A549 treated with AZD9567 at 1 μM for 4 hours (cell line): ENCODE data around the gene SPINK13. TPM values are rescaled to one million over a fixed set of nuclear protein-coding genes. Genes with fewer than 3 reads are reported as not detected.

Source experiments
- total RNA-seq: library from RNA; stranded (reverse); fragments of 200-300 nt; extraction: Qiagen RNA extraction; gene quantifications from 5 replicates; pipeline ENCODE4 v1.2.3, GENCODE V29; 2022; ENCODE audit not compliant: insufficient read depth

SPINK13 gene
- 0.20 TPM in 1 of 5 replicates, not detected in the others for total RNA-seq

GRCh38 chr5:148268566-148268965 lies at the start of gene SPINK13:
TSS of gene SPINK13 (plus strand) at chr5:148268794. CDS start at chr5:148270073, 1,279 bp downstream.

GRCh38 chr5:148238418-148238794 lies 30.2 kb upstream of the SPINK13 start, which contains the start of gene MARCOL:
TSS of gene MARCOL (plus strand) at chr5:148238525. CDS start at chr5:148238598, 73 bp downstream.

DNA sequence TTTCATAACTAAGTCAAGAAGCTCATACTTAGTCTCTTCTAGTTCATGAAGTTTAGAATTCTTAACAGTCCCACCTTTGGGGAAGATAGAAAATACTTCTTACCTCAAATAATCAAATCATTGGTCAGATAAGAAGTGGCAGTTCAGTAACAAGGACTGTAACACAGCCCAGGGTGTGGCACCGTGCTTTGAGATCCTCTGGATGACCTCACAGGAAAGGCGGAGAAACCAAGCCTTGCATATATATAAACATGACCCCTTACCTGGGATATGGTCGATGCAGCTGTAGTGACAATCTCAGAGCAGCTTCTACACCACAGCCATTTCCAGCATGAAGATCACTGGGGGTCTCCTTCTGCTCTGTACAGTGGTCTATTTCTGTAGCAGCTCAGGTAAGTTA lies 43.6 kb downstream of the SPINK13 start, which contains the start of gene SPINK7:
SPINK7 (plus strand) TSS at position 271 of the 400 bp plus-strand sequence; CDS start at position 332, 61 bp downstream.

DNA sequence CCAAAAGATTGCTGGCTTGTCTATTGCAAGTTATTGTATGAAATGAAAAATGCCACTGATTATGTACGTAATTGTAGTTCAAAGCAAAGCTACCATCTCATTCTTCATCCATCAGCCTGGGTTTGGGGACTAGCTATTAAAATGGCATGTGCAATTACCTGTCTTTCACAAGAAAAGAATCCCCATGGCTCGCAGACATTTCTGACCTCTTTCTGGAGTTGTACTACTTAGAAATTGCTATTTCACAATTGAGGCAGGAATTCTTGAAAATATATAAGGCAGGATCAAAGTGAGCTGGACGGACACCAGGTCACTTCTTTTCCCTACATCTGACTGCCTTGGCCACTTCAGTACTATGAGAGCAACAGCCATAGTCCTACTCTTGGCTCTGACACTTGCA lies 66.7 kb downstream of the SPINK13 start, which contains the start of gene SPINK9:
SPINK9 (plus strand) TSS at position 301 of the 400 bp plus-strand sequence; CDS start at position 356, 55 bp downstream.

Other genes starting within 250 kb of the SPINK13 start
- gene SPINK5, start 204.8 kb upstream of the SPINK13 start, total RNA-seq = not detected in 5 replicates
- not detected in 5 replicates for gene SPINK14, start 100.2 kb upstream of the SPINK13 start, total RNA-seq
- gene SPINK6, start 65.8 kb upstream of the SPINK13 start, total RNA-seq = 0.39 to 0.57 TPM (median 0.51 TPM) in 4 of 5 replicates, not detected in the other
- not detected in 5 replicates for gene MARCOL, start 30.3 kb upstream of the SPINK13 start, total RNA-seq
- gene SPINK7, start 43.6 kb downstream of the SPINK13 start, total RNA-seq = not detected in 5 replicates
- gene SPINK9, start 66.8 kb downstream of the SPINK13 start, total RNA-seq = not detected in 5 replicates
- 17.0 to 54.4 TPM (median 18.7 TPM) in 5 replicates for gene FBXO38, start 115.2 kb downstream of the SPINK13 start, total RNA-seq